Keratinocyte (primary cell): ENCODE measurements around the gene CFAP92. TPM values are rescaled to one million over a fixed set of nuclear protein-coding genes. Genes with fewer than 3 reads are reported as not detected.

ENCODE experiments used
- DNase-seq: peaks from one replicate; pipeline ENCODE4 v3.0.0-alpha.2; 2011; ENCODE audit warnings: low read depth, missing footprints, low spot score
- FAIRE-seq: peaks from 2 replicates; lab custom pipeline; 2011; peaks lifted over from hg19 to GRCh38; lab: Jason Lieb, UNC
- H2AFZ ChIP-seq: 2 replicates; pipeline ENCODE4 v1.6.0; 2012; ENCODE audit warnings: low read length, control low read depth, inconsistent platforms; ENCODE audit not compliant: control insufficient read depth
- H3K27ac ChIP-seq: 2 replicates; pipeline ENCODE4 v1.5.1; 2011; ENCODE audit warnings: low read length; ENCODE audit not compliant: control insufficient read depth, insufficient read depth
- H3K27me3 ChIP-seq: 3 replicates; pipeline ENCODE4 v1.6.0; 2011; ENCODE audit warnings: low read length; ENCODE audit not compliant: control insufficient read depth, insufficient read depth; ENCODE audit errors: extremely low read depth
- H3K36me3 ChIP-seq, 2 experiments: 2 replicates in 1 of 2; 3 replicates in 1 of 2; pipeline ENCODE4 v1.5.1; 2011; ENCODE audit warnings: low read length in 2 of 2, mild to moderate bottlenecking in 1 of 2; ENCODE audit not compliant: control insufficient read depth in 2 of 2, insufficient read depth in 2 of 2; ENCODE audit errors: extremely low read depth in 1 of 2
- H3K4me1 ChIP-seq: 3 replicates; pipeline ENCODE4 v1.5.1; 2011; ENCODE audit warnings: low read length; ENCODE audit not compliant: control insufficient read depth, insufficient read depth; ENCODE audit errors: extremely low read depth
- H3K4me2 ChIP-seq: 3 replicates; pipeline ENCODE4 v1.6.0; 2011; ENCODE audit warnings: low read depth, low read length; ENCODE audit not compliant: control insufficient read depth, insufficient read depth; ENCODE audit errors: extremely low read depth
- H3K4me3 ChIP-seq, 3 experiments: fragments of 200-600 bp in 1 of 3; sonication (generic) in 1 of 3; 2 replicates in 2 of 3; 3 replicates in 1 of 3; pipeline ENCODE4 v1.5.1; 2011 to 2016; ENCODE audit warnings: low read length in 3 of 3, mild to moderate bottlenecking in 3 of 3, control low read depth in 2 of 3, inconsistent platforms in 1 of 3, low read depth in 1 of 3, mixed read lengths in 1 of 3, mixed run types in 1 of 3, moderate library complexity in 1 of 3; ENCODE audit not compliant: control insufficient read depth in 2 of 3, insufficient read depth in 2 of 3; ENCODE audit errors: extremely low read depth in 1 of 3
- H3K79me2 ChIP-seq: 2 replicates; pipeline ENCODE4 v1.6.0; 2012; ENCODE audit warnings: low read length; ENCODE audit not compliant: control insufficient read depth, insufficient read depth
- H3K9ac ChIP-seq: 3 replicates; pipeline ENCODE4 v1.6.0; 2011; ENCODE audit warnings: low read length; ENCODE audit not compliant: control insufficient read depth, insufficient read depth; ENCODE audit errors: extremely low read depth
- H3K9me1 ChIP-seq: 3 replicates; pipeline ENCODE4 v1.6.0; 2011; ENCODE audit warnings: low read length; ENCODE audit not compliant: control insufficient read depth, insufficient read depth; ENCODE audit errors: extremely low read depth
- H3K9me3 ChIP-seq: 2 replicates; pipeline ENCODE4 v1.5.1; 2012; ENCODE audit warnings: low read depth, low read length; ENCODE audit not compliant: control insufficient read depth
- H4K20me1 ChIP-seq: 3 replicates; pipeline ENCODE4 v1.6.0; 2011; ENCODE audit warnings: low read length; ENCODE audit not compliant: control insufficient read depth, insufficient read depth; ENCODE audit errors: extremely low read depth
- CTCF ChIP-seq, 3 experiments: IDR thresholded peaks in 1 of 3; conservative IDR thresholded peaks in 1 of 3; optimal IDR thresholded peaks in 1 of 3; 2 replicates in 2 of 3; 3 replicates in 1 of 3; pipeline versions ENCODE3 to v1.5.1; 2011; ENCODE audit warnings: low read length in 3 of 3, mild to moderate bottlenecking in 3 of 3, moderate library complexity in 2 of 3, control low read depth in 1 of 3, inconsistent platforms in 1 of 3; ENCODE audit not compliant: insufficient read depth in 2 of 3; ENCODE audit errors: extremely low read depth in 1 of 3
- EZH2 ChIP-seq: IDR thresholded peaks from one replicate; pipeline ENCODE4 v1.6.1; 2012; ENCODE audit warnings: inconsistent platforms, mild to moderate bottlenecking, low read length, moderate library complexity
- dilution Hi-C: fragments of 300-500 bp; cut with MboI; formaldehyde crosslinking; loops from one replicate; pipeline ENCODE4 v1.7.0; 2020; ENCODE audit warnings: low sequenced_read_pairs; ENCODE audit not compliant: extremely low pct_ligation_motif_present
- polyA plus RNA-seq, 5 experiments: library from polyadenylated mRNA; depleted of rRNA in 3 of 5; stranded (reverse) in 3 of 5; stranded (forward) in 1 of 5; unstranded in 1 of 5; fragments of >200 nt; gene quantifications; 1 replicate in 1 of 5; 2 replicates in 3 of 5; 3 replicates in 1 of 5; pipeline versions ENCODE4 v1.2.1 to v1.2.3, GENCODE V29; 2011 to 2012; ENCODE audit warnings: missing spikeins in 2 of 5, low read depth in 1 of 5, low replicate concordance in 1 of 5

Gene CFAP92
- polyA plus RNA-seq, 1 donor (not counting 4 experiments of a cell fraction or from before 2014, with no cell fraction given), result 0.26 TPM

- no peak overlapping the region for H3K4me3 ChIP-seq
- H3K27me3 ChIP-seq, result peaks cover 53% of the 10 kb centered on the region
- H3K79me2 ChIP-seq, result no peaks in the 10 kb centered on the region
- no peak overlapping the region for H3K4me2 ChIP-seq
- dilution Hi-C loops, result no loop called here
- FAIRE-seq (no peak), DNase-seq (no peak)
- no peak overlapping the region for H3K27ac ChIP-seq
- TF ChIP-seq CTCF (optimal IDR thresholded peaks at IDR 0.05 in 1 of 3, IDR thresholded peaks at IDR 0.05 in 1 of 3, conservative IDR thresholded peaks at IDR 0.05 in 1 of 3; ENCODE audit: extremely low read depth in 1 of 3, insufficient read depth in 2 of 3, low read length in 3 of 3), result no peak
- no peak for TF ChIP-seq EZH2
- no peaks in the 10 kb centered on the region for H3K9me3 ChIP-seq
- no peaks in the 10 kb centered on the region for H4K20me1 ChIP-seq
- H3K4me1 ChIP-seq, result peaks cover 7% of the 10 kb centered on the region
- H3K9ac ChIP-seq, result no peak overlapping the region
- H2AFZ ChIP-seq, result no peak overlapping the region
- H3K9me1 ChIP-seq, result no peaks in the 10 kb centered on the region
- no peaks in the 10 kb centered on the region for H3K36me3 ChIP-seq
These were observed 4.7 kb upstream of the CFAP92 start for GRCh38 chr3:128998561-128998960.

GRCh38 chr3:128997486-128998133 lies 3.7 kb upstream of the CFAP92 start:
- H3K4me1 ChIP-seq, result peaks cover 16% of the 10 kb centered on the region
- FAIRE-seq, result no peak
- dilution Hi-C loops, result no loop called here
- H3K27me3 ChIP-seq, result peaks cover 43% of the 10 kb centered on the region
- H3K9me3 ChIP-seq, result no peaks in the 10 kb centered on the region
- H4K20me1 ChIP-seq, result no peaks in the 10 kb centered on the region
- TF ChIP-seq EZH2 (no peak), CTCF (optimal IDR thresholded peaks at IDR 0.05 in 1 of 3, IDR thresholded peaks at IDR 0.05 in 1 of 3, conservative IDR thresholded peaks at IDR 0.05 in 1 of 3; ENCODE audit: extremely low read depth in 1 of 3, insufficient read depth in 2 of 3, low read length in 3 of 3) (no peak)
- no peaks in the 10 kb centered on the region for H3K79me2 ChIP-seq
- H3K27ac ChIP-seq, result no peak overlapping the region
- no peaks in the 10 kb centered on the region for H3K9me1 ChIP-seq
- H3K4me2 ChIP-seq, result no peak overlapping the region
- no peaks in the 10 kb centered on the region for H3K36me3 ChIP-seq
- H3K4me3 ChIP-seq, result no peak overlapping the region
- no peak overlapping the region for H3K9ac ChIP-seq
- no peak overlapping the region for H2AFZ ChIP-seq
- DNase-seq, result no peak
